ENCODE measurements around the gene NKTR. TPM values are rescaled to one million over a fixed set of nuclear protein-coding genes. Genes with fewer than 3 reads are reported as not detected.

NKTR gene
- polyA plus RNA-seq, 1 donor from 2014 or later, result 242 TPM

DNA sequence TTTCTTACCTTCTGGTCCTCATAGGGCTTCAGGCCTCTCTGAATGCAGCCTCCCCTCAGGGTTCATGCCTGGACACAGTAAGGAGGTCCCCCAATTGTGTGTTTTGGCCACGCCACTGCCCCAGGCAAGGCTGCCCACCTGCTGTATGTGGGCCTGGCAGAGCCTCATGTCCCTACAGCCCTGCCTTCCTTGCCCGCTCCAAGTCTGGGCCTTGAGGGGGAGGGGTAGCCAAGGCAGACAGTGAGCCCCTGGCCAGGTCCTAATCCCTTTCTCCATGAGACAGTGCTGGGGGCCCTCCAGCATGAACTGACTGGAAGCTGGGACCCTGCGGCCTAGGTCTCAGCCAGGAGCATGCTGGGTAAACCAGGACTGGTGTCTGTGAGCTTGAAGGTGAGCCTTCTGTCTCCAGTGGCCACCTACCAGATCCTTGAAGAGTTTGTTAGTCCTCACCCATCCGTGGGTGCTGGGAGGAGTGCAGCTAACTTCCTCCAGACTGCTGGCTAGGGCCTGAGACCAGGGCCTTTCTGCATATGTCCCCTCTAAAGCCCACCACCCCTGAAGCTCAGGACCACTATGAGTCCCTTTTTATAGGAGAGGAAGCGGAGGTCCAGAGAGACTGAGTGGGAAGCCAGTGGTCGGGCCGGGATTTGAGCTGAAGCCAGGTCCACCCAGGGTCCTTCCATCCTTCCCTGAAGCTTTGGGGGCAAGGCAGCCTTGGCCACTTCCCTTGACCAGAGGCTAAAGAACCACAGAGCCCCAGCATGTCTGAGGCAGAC, 61.7 kb downstream of the NKTR start:
- H3K36me3 ChIP-seq (ENCODE audit: insufficient read depth, low read length), result no peaks in the 10 kb centered on the region
- TF ChIP-seq EP300 (conservative IDR thresholded peaks at IDR 0.05; ENCODE audit: poor library complexity, severe bottlenecking), result no peak
- TF ChIP-seq, protein P1, sequence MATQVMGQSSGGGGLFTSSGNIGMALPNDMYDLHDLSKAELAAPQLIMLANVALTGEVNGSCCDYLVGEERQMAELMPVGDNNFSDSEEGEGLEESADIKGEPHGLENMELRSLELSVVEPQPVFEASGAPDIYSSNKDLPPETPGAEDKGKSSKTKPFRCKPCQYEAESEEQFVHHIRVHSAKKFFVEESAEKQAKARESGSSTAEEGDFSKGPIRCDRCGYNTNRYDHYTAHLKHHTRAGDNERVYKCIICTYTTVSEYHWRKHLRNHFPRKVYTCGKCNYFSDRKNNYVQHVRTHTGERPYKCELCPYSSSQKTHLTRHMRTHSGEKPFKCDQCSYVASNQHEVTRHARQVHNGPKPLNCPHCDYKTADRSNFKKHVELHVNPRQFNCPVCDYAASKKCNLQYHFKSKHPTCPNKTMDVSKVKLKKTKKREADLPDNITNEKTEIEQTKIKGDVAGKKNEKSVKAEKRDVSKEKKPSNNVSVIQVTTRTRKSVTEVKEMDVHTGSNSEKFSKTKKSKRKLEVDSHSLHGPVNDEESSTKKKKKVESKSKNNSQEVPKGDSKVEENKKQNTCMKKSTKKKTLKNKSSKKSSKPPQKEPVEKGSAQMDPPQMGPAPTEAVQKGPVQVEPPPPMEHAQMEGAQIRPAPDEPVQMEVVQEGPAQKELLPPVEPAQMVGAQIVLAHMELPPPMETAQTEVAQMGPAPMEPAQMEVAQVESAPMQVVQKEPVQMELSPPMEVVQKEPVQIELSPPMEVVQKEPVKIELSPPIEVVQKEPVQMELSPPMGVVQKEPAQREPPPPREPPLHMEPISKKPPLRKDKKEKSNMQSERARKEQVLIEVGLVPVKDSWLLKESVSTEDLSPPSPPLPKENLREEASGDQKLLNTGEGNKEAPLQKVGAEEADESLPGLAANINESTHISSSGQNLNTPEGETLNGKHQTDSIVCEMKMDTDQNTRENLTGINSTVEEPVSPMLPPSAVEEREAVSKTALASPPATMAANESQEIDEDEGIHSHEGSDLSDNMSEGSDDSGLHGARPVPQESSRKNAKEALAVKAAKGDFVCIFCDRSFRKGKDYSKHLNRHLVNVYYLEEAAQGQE (IDR thresholded peaks at IDR 0.05; ENCODE audit: borderline replicate concordance), result no peak
- TF ChIP-seq SMC3 (conservative IDR thresholded peaks at IDR 0.05; ENCODE audit: poor library complexity), result no peak
- no peak for TF ChIP-seq TAF1 (IDR thresholded peaks at IDR 0.05; ENCODE audit: low read depth)
- TF ChIP-seq EZH2 (IDR thresholded peaks at IDR 0.05; ENCODE audit: borderline replicate concordance, insufficient read depth, low read length, poor library complexity, severe bottlenecking), result no peak
- TF ChIP-seq MXI1 (conservative IDR thresholded peaks at IDR 0.05; ENCODE audit: poor library complexity, severe bottlenecking), result no peak
- no peak for TF ChIP-seq RAD21 (conservative IDR thresholded peaks at IDR 0.05)
- TF ChIP-seq, protein P2, sequence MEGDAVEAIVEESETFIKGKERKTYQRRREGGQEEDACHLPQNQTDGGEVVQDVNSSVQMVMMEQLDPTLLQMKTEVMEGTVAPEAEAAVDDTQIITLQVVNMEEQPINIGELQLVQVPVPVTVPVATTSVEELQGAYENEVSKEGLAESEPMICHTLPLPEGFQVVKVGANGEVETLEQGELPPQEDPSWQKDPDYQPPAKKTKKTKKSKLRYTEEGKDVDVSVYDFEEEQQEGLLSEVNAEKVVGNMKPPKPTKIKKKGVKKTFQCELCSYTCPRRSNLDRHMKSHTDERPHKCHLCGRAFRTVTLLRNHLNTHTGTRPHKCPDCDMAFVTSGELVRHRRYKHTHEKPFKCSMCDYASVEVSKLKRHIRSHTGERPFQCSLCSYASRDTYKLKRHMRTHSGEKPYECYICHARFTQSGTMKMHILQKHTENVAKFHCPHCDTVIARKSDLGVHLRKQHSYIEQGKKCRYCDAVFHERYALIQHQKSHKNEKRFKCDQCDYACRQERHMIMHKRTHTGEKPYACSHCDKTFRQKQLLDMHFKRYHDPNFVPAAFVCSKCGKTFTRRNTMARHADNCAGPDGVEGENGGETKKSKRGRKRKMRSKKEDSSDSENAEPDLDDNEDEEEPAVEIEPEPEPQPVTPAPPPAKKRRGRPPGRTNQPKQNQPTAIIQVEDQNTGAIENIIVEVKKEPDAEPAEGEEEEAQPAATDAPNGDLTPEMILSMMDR (IDR thresholded peaks at IDR 0.05; ENCODE audit: poor library complexity, severe bottlenecking), result no peak
- TF ChIP-seq POLR2AphosphoS5 (IDR thresholded peaks at IDR 0.05), result no peak
- H3F3A ChIP-seq (ENCODE audit: insufficient read depth, low read length, poor library complexity, severe bottlenecking), result no peaks in the 10 kb centered on the region

DNA sequence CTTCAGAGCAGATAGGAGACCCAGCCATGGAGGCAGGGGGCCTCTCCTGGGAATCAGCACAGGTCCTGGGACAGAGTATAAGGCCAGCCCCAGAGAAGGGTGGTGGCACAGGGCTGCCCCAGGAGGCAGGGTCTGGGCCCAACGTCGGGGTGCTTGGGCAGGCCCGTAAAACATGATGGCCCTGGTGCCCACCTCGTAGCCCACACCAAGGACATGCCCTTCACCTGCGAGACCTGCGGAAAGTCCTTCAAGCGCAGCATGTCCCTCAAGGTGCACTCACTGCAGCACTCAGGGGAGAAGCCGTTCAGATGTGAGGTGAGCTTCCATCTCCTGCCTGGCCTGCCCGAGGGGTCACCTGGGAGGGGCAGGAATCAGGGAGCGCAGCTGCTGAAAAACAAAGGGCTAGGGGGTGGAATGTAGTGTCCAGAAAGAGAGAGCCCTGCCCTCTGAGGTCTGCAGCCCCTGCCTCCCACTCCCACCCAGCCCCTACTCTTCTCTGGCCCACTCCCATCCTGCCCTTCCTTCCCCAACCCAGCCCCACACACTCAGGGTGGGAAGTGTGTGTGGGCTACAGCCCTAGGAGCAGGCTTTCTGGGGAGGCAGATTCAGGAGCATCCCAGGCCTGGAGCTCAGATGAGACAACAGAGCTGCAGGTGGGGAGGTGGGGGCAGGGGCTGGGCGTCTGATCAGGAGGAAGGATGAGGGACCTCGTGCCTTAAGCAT, 62.5 kb downstream of the NKTR start:
- no peaks in the 10 kb centered on the region for H3K9me3 ChIP-seq (ENCODE audit: low read length)
- no peak for TF ChIP-seq MXI1 (conservative IDR thresholded peaks at IDR 0.05; ENCODE audit: poor library complexity, severe bottlenecking)
- TF ChIP-seq EP300 (conservative IDR thresholded peaks at IDR 0.05; ENCODE audit: poor library complexity, severe bottlenecking), result no peak
- TF ChIP-seq RAD21 (conservative IDR thresholded peaks at IDR 0.05), result no peak
- TF ChIP-seq POLR2AphosphoS5 (IDR thresholded peaks at IDR 0.05), result no peak
- no peak for TF ChIP-seq EZH2 (IDR thresholded peaks at IDR 0.05; ENCODE audit: borderline replicate concordance, insufficient read depth, low read length, poor library complexity, severe bottlenecking)
- TF ChIP-seq, protein P2 (IDR thresholded peaks at IDR 0.05; ENCODE audit: poor library complexity, severe bottlenecking), result no peak
- TF ChIP-seq TAF1 (IDR thresholded peaks at IDR 0.05; ENCODE audit: low read depth), result no peak
- no peak for TF ChIP-seq SMC3 (conservative IDR thresholded peaks at IDR 0.05; ENCODE audit: poor library complexity)
- TF ChIP-seq, protein P1 (IDR thresholded peaks at IDR 0.05; ENCODE audit: borderline replicate concordance), result no peak
- no peaks in the 10 kb centered on the region for H3K9me2 ChIP-seq (ENCODE audit: insufficient read depth, low read length)
- H3F3A ChIP-seq (ENCODE audit: insufficient read depth, low read length, poor library complexity, severe bottlenecking), result no peaks in the 10 kb centered on the region
- H3K4me3 ChIP-seq (ENCODE audit: low read length), result no peak overlapping the region
- no peaks in the 10 kb centered on the region for H3K27me3 ChIP-seq (ENCODE audit: insufficient read depth, low read depth, low read length)
- H3K27ac ChIP-seq (ENCODE audit: low read length), result no peak overlapping the region
- H3K4me2 ChIP-seq (ENCODE audit: low read length), result no peak overlapping the region
- H2AFZ ChIP-seq (ENCODE audit: low read depth, low read length), result no peak overlapping the region
- H4K20me1 ChIP-seq (ENCODE audit: insufficient read depth), result no peaks in the 10 kb centered on the region
- no peaks in the 10 kb centered on the region for H3K79me2 ChIP-seq (replicated peaks; ENCODE audit: insufficient read depth, low read length)
- H3K36me3 ChIP-seq (ENCODE audit: insufficient read depth, low read length), result no peaks in the 10 kb centered on the region
- H3K9ac ChIP-seq (ENCODE audit: low read length), result no peak overlapping the region

More for the DNA sequence above, 61.7 kb downstream of the NKTR start:
- no peak overlapping the region for H3K4me2 ChIP-seq (ENCODE audit: low read length)
- H3K9me2 ChIP-seq (ENCODE audit: insufficient read depth, low read length), result no peaks in the 10 kb centered on the region
- no peaks in the 10 kb centered on the region for H3K79me2 ChIP-seq (replicated peaks; ENCODE audit: insufficient read depth, low read length)
- H2AFZ ChIP-seq (ENCODE audit: low read depth, low read length), result no peak overlapping the region
- H3K27me3 ChIP-seq (ENCODE audit: insufficient read depth, low read depth, low read length), result no peaks in the 10 kb centered on the region
- no peaks in the 10 kb centered on the region for H4K20me1 ChIP-seq (ENCODE audit: insufficient read depth)
- H3K4me3 ChIP-seq (ENCODE audit: low read length), result no peak overlapping the region
- H3K9ac ChIP-seq (ENCODE audit: low read length), result no peak overlapping the region
- H3K27ac ChIP-seq (ENCODE audit: low read length), result no peak overlapping the region
- H3K9me3 ChIP-seq (ENCODE audit: low read length), result no peaks in the 10 kb centered on the region

Data from neural cell (in vitro differentiated cells).